GM12801 (cell line): ENCODE results near the gene PLCB1.

ENCODE experiments used
- TF ChIP-seq, protein P1 (sequence below): IDR thresholded peaks from one replicate; pipeline ENCODE4 v1.5.1; 2011; ENCODE audit warnings: control low read depth; ENCODE audit not compliant: insufficient read length; ENCODE audit errors: extremely low read depth

PLCB1 gene

DNA sequence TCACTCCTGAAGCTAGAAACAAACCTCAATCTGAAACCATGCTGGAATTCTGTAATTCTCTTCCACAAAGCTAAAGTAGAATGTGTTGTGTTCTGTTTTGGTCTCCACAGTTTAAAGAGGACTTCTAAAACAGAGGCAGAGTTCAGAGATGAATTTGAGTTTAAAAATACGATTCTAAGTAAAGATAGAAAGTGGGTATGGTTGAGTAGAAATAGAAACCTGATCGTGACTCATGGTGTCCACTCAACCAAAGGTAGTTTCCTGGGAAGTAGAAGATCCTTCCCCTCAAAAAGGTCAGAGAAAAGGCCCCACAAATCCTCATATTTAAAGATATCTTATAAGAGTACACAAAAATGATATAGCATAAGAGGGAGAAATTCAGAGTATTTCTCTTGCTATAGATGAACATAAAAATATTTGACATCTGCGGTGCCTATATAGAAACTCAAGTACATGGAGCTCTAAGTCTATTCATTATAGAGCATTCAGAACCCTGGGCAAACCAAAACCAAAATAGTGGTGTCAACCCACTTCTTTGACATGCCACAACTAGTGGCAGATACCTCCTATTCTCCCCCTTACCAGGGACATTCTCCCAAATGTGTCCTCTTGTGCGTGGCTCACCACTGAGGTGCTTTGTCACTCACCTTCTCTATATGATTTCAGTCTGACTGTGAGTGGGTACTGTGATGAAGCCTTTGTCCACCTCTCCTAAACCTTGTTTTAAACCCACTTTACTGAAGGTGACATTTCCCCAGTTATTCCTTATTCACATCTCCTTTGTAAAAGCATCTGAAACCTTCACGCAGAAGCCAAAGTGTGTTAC lies 84.5 kb downstream of the PLCB1 start:
- TF ChIP-seq, protein P1, sequence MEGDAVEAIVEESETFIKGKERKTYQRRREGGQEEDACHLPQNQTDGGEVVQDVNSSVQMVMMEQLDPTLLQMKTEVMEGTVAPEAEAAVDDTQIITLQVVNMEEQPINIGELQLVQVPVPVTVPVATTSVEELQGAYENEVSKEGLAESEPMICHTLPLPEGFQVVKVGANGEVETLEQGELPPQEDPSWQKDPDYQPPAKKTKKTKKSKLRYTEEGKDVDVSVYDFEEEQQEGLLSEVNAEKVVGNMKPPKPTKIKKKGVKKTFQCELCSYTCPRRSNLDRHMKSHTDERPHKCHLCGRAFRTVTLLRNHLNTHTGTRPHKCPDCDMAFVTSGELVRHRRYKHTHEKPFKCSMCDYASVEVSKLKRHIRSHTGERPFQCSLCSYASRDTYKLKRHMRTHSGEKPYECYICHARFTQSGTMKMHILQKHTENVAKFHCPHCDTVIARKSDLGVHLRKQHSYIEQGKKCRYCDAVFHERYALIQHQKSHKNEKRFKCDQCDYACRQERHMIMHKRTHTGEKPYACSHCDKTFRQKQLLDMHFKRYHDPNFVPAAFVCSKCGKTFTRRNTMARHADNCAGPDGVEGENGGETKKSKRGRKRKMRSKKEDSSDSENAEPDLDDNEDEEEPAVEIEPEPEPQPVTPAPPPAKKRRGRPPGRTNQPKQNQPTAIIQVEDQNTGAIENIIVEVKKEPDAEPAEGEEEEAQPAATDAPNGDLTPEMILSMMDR = no peak

DNA sequence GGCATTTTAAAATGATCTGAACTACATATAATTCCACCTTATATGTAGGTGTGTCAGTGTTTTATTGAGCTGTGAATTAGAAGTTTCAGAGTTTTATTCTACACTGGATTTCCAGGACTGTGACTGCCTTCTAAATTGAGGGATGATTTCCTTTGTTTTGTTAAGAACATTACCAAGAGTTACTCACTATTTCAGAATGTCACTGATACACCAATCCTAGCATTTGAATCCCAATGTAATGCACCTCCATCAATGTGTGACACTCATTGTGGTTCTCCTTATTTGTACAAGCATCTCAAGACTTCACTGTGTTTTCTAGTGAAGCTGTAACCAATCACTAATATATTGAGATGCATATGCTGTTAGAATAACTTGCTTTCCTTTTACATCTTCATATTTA lies 86.8 kb downstream of the PLCB1 start:
- TF ChIP-seq, protein P1 = no peak

DNA sequence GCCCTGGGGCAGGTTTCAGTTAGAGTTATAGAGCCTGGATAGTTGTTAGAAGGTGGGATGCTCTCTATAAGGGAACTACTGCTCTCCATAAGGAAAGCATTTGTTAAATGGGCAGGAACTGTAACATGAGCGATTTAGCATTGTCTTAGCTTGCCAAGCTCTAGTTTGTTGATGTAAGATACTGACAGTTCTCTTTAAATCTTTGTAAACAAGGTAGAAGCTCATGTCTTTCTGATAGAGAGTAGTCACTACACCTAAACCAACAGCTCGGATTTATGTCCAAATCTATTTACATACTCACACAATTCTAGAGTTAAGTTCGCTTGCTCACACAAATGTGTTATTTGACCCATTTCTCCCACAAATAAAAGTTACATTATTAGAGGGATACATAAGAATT lies 87.3 kb downstream of the PLCB1 start:
- TF ChIP-seq, protein P1 = no peak

DNA sequence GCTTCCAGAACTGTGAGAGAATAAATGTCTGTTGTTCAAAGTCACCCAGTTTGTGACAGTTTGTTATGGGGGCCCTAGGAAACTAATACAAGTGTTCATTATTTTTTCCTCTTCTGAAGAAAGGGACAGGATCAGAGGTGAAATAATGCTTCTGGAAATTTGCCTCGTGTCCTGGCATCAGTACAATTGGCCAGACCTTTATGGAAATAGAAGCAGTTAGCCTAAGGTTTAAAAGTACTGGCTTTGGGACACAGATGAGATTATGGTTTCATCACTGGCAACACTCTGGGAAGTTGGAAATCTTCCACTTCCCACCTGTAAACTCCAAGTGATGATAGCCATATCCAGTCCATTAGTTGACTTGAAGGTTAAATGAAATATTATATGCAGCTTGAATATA lies 88.7 kb downstream of the PLCB1 start:
- TF ChIP-seq, protein P1 = no peak

DNA sequence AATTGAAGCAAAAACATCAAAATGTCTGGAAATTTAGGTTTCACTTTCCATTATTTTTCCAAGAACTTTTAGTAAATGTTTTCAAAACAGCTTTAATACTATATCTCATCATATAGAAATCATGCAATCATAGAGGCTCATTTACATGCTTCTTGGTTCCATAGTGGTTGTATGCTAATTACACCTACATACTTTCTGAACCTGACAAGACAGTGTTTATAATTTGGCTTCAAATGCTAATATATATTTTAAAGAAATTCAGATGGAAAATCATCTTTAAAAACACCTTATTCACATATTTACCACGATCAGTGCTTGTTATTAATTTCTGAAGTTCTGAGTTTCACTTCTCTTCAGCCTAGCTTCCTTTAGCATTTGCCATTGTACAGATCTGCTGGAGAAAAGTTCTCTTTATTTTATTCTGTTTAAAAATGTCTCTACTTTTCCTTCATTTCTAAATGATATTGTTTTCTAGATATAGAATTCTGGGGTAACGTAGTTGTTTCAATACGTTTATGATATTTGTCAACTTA lies 89.9 kb downstream of the PLCB1 start:
- TF ChIP-seq, protein P1 = no peak

DNA sequence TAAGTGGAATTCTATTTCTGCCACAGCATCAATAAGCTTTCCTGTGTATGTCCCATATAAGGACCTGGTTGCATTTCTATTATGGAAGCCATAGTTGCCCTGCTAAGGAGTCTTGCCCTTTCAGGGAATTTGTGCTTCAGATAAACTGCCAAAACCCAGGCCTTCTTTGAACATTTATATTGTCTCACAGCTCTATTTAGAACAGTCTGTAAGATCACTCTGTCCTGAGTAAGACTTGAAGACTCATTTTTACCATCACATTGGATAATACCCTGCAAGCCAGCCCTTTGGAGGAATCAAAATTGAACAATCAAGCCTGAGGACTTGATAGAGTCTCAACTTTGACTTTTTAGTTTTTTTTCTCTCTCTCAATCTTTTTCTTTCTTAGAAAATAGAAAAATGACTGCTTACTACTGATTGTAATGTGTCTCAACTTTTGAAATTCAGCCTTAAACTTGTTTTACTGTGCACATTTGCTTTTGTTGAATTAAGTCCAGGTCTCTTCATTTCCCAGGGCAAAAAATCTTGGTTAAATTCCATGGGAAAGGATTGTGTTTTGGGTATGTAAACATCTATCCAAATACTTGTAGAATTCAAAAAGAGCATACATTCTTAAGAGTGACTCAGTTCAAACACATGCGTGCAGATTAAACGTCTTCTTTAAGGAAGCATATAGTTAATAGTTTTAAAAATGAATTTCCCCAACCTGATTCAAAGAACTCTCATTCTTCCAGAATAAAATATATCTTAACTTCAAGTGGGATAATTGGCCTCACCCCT lies 91.2 kb downstream of the PLCB1 start:
- TF ChIP-seq, protein P1 = no peak

DNA sequence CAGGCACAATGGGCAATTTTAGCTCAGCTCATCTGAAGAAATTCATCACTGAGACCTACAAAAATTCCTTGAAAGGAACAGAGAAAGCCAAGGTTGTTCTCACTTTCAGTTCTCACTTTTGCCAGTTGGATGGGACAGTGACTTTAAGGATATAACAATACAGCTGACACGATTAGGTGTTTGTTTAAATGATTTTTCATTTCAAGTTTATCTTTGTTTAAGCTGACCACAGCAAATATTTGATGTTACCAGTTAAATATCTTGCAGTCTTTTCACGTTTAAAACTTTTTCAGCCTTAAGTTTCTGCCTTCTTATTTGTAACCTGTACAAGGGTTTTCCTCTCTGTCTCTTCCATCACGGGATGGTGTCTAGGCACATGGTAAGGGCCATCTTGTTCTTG lies 93.6 kb downstream of the PLCB1 start:
- TF ChIP-seq, protein P1 = no peak
